ENCODE data around the gene SCYGR3.

The SCYGR3 gene, protein sequence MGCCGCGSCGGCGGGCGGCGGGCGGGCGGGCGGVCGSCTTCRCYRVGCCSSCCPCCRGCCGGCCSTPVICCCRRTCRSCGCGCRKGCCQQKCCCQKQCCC

GRCh38 chr2:227614740-227615139 is at the start of gene SCYGR3:
SCYGR3 (minus strand) TSS chr2:227614840; CDS start chr2:227614840, 0 bp downstream.
- no peak for DNase-seq (ENCODE audit: low read depth in 3 of 3, low spot score in 1 of 3)

- no peak for DNase-seq (ENCODE audit: low read depth in 3 of 3, low spot score in 1 of 3)
These were observed 47.2 kb upstream of the SCYGR3 start for GRCh38 chr2:227661827-227662226.

GRCh38 chr2:227661025-227661649 is 46.5 kb upstream of the SCYGR3 start:
- no peak for DNase-seq (ENCODE audit: low read depth in 3 of 3, low spot score in 1 of 3)

- no peak for DNase-seq (ENCODE audit: low read depth in 3 of 3, low spot score in 1 of 3)
These were observed 42.7 kb upstream of the SCYGR3 start for GRCh38 chr2:227657199-227657845.

DNA sequence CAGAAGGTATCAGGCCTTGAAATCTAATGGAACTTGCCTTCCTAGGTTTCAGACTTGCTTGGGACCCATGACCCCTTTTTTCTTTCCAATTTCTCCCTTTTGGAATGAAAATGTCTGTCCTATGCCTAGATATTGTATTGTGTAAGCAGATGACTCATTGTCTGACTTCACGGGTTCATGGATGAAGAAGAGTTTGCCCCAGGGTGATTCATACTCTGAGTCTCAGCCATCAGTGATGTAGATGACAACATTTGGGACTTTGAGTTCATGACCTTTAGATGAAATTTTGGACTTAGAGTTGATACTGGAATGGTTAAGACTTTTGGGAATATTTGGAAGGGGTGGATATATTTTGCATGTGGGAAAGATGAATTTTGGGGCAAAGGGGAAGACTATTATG is 40.8 kb upstream of the SCYGR3 start:
- DNase-seq (ENCODE audit: low read depth in 3 of 3, low spot score in 1 of 3) = no peak

- no peak for DNase-seq (ENCODE audit: low read depth in 3 of 3, low spot score in 1 of 3)
These were observed 39.8 kb upstream of the SCYGR3 start for GRCh38 chr2:227654426-227654825.

DNA sequence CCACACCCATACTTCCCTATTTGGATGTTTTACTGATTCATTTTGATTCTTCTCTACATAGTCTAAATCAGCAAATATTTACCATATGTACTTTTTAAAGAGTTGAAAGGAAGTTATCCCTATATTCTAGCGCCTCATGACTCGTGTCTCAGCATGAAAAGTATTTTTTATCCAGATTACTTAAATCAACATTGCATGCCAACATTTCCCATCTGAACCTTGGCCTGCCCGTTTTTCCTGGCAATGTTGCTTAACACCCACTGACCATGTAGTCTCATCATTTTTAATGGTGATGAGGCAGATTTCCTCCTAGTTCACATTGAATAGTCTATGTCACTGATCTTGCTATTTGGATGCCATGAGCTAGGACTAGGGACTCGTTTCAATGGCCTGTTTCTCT is 38.8 kb upstream of the SCYGR3 start:
- DNase-seq (ENCODE audit: low read depth in 3 of 3, low spot score in 1 of 3) = no peak

DNA sequence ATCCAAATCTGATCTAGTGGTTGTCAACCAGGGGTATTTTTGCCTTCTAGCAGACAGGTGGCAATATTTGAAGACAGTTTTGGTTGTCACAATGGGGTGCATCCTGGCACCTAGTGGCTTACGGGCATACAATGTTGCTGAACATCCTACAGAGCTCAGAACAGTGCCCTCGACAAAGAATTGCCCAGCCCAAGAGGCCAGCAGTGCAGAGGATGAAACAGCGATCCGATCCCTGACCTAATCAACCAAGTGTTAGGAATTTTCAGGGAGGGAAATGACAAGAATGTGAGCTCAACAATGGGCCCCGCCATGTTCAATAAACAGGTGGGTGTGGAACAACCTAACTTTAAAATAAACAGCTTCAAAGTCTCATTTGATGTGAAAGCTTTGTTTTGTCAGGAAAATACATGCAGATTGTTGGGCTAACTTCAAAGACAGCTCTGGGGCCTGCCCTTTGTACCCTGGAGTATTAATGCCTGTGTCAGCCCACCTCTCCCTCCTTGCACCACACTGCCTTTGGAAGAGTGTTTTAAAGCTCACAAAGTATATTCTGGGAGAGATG is 29.4 kb upstream of the SCYGR3 start:
- no peak for DNase-seq (ENCODE audit: low read depth in 3 of 3, low spot score in 1 of 3)

- DNase-seq (ENCODE audit: low read depth in 3 of 3, low spot score in 1 of 3) = no peak
These were observed 28.0 kb upstream of the SCYGR3 start for GRCh38 chr2:227642656-227643055.

DNA sequence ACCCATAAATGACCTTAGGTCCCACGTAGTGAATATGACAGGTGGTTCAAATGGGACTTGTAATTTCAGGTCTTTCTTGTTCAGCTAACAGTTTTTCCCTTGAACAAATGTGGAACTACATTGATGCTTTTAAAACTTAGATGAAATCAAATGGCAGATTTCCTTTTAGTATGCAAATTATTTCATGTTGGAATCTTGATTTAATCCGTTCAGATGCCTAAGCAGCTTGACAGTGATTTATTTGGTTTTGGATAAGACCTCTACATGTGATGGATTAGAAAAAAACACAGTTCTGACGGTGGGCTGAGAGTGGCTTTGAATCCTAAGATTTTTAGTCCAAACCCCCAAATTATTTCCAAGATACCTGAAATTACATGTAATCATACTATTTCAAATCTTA is 19.6 kb upstream of the SCYGR3 start:
- no peak for DNase-seq (ENCODE audit: low read depth in 3 of 3, low spot score in 1 of 3)

DNA sequence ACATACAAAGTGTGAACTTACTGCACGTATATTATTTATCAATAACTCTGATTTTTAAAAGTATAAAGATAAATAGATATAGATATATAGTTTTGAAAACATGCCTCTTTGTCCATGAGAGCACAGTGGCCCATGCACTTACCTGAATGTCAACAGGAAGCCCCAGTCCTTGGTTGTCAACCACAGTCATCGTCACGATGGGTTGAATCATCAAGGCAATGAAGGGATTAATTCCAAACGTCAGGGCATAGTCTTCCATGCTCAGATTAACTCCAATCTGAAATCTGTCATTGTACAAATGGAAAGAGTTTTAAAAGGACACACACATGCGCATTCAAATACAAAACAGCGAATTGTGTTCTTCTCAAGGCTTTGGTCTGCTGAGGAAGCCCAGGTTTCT is 18.2 kb upstream of the SCYGR3 start:
- DNase-seq (ENCODE audit: low read depth in 3 of 3, low spot score in 1 of 3) = no peak

- no peak for DNase-seq (ENCODE audit: low read depth in 3 of 3, low spot score in 1 of 3)
These were observed 15.7 kb upstream of the SCYGR3 start for GRCh38 chr2:227630322-227630721.

GRCh38 chr2:227629435-227629834 is 14.8 kb upstream of the SCYGR3 start:
- no peak for DNase-seq (ENCODE audit: low read depth in 3 of 3, low spot score in 1 of 3)

GRCh38 chr2:227627769-227628168 is 13.1 kb upstream of the SCYGR3 start:
- no peak for DNase-seq (ENCODE audit: low read depth in 3 of 3, low spot score in 1 of 3)

GRCh38 chr2:227626580-227627151 is 12.0 kb upstream of the SCYGR3 start:
- no peak for DNase-seq (ENCODE audit: low read depth in 3 of 3, low spot score in 1 of 3)

DNA sequence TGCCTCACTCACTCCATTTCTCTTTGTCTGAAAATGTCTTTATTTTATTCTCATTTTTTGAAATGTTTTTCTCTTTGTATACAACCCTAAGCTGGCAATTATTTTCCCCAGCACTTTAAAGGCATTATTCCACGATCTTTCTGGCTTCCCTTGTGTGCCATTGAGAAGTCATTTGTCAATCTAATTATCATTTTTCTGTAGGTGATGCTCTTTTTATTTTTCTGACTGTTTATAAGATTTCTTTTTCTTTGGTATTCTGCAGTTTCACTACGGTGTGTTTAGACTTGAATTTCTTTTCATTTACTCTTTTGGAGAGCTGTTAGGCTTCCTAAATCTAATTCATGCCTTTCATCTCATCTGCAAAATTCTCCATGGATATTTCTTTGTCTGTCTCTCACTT is 10.8 kb upstream of the SCYGR3 start:
- DNase-seq (ENCODE audit: low read depth in 3 of 3, low spot score in 1 of 3) = no peak

DNA sequence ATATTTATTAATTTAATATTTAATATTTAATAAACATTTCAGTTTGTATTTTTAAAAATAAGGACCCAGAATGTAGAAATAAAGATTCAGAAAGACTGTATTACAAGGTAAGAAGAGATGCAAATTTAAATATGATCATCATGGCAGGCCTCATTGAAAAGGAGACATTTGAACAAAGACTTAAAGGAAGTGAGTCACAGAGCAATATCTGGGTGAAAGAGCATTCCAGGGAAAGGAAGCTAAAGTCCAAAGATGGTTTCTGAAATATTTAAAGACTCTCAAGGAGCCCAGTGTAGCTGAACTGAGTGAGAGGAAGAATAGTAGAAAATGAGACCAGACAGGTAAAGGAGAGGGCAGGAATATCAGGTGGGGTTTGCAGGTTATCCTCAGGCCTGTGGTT is 8.6 kb upstream of the SCYGR3 start:
- DNase-seq (ENCODE audit: low read depth in 3 of 3, low spot score in 1 of 3) = no peak

DNA sequence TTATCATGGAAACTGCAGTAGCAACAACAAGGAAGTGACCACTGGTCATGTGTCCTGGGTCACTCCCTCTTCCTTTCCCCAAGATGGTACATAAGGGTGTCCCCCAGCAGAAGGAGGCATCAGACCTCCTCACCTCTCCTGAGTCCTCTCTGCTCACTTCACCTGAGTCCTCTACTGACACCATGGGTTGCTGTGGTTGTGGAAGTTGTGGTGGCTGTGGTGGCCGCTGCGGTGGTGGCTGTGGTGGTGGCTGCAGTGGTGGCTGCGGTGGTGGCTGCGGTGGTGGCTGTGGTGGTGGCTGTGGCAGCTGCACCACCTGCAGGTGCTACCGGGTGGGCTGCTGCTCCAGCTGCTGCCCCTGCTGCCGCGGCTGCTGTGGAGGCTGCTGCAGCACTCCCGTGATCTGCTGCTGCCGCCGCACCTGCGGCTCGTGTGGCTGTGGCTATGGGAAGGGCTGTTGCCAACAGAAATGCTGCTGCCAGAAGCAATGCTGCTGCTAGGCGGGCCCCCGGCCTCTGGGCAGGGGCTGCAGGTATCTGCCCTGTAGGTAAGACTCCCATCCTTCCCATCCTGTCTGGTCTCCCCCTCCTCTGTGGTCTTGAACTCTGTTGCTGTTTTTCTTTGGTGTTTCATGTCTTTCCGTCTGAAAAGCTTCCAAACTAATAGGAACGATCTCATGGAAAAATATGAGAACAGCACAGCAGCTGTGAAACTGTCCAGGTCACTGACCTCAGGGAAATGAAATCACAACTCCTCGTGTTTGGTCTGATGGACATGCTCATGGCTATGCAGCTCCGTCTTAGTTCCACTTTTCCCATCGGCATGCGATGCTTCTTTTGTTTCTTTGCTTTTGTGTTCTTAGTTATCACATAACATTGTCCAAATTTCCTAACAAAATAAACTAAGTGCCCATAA is 2.9 kb upstream of the SCYGR3 start, which contains the start of gene SCYGR4:
Gene SCYGR4, plus strand, starts transcription at position 183 of the 915 bp plus-strand sequence. Its CDS starts 0 bp downstream, at position 183.
- DNase-seq (ENCODE audit: low read depth in 3 of 3, low spot score in 1 of 3) = no peak

GRCh38 chr2:227616631-227617030 is 2.0 kb upstream of the SCYGR3 start:
- DNase-seq (ENCODE audit: low read depth in 3 of 3, low spot score in 1 of 3) = no peak

- no peak for DNase-seq (ENCODE audit: low read depth in 3 of 3, low spot score in 1 of 3)
These were observed 1.3 kb upstream of the SCYGR3 start for GRCh38 chr2:227615906-227616305.

- no peak for DNase-seq (ENCODE audit: low read depth in 3 of 3, low spot score in 1 of 3)
These were observed 541 bp upstream of the SCYGR3 start for GRCh38 chr2:227615181-227615580.
